GM19328 (cell line): ENCODE results near the gene CST9L.

Experiments used
- ATAC-seq: cut with Tn5 transposase; IDR thresholded peaks from one replicate; pipeline ENCODE4 v1.9.1; 2021; ENCODE audit warnings: mild to moderate bottlenecking, moderate library complexity; ENCODE audit not compliant: unreplicated experiment

The CST9L gene

DNA sequence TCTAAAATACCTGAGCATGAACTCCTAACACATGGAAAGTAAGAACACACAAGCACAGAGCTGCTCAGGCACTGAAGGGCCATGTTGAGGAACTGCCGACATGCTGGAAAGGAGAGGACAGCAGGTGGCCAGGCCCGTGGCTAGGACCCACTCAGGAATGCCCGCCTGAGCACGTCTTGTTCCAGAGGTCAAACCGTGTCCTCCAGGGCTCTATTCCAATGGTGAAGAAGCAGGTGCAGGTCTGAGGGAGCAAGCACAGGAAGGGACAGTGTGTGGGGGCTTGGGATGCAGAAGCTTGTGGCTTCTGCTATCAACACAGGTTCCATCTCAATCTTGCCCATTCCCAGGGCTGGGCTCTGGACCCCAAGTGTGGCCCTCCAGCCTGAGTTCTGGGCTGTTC is 20.7 kb downstream of the CST9L start:
- ATAC-seq, result no peak

- no peak for ATAC-seq
These were observed 21.7 kb downstream of the CST9L start for GRCh38 chr20:23546435-23547144.

- ATAC-seq, result no peak
These were observed 24.2 kb downstream of the CST9L start for GRCh38 chr20:23544133-23544532.

DNA sequence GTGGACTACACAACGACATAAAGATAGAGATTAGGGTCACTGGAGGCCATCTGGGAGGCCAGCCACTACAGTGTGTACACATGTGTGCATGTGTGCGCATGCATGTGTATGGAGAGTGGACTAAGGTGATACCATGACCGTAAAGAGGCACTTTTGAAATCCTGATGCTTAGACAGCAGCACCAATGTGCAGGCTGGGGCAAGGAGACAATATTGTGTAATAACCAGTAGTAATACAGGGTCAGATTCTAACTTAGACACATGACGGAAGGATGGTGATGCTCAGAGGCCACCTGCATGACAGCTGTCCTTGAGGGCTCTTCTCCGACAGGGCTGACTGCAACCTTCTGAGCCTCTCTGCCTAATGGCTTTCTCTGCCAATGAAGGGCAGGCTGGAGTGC is 25.5 kb downstream of the CST9L start:
- no peak for ATAC-seq

- no peak for ATAC-seq
These were observed 26.5 kb downstream of the CST9L start for GRCh38 chr20:23541776-23542175.

GRCh38 chr20:23541330-23541729 is 27.0 kb downstream of the CST9L start:
- ATAC-seq, result no peak

DNA sequence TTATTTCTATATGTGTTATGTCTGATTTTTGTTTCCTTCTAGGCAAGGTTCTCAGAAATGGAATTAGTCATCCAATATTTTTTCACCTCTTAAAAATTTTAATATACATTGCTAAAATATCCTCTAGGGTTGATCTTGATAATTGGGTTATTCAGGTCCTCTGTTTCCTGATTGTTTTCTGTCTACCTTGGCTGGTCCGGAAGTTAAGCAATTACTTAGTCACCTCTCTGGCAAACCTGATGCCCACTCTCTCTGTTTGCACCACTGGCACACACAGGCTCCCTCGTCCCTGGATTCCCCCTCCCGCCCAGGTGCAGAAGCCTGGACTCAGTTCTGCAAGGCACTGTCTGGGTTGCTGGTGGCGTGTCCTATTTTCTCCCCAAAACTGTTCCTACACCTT is 27.7 kb downstream of the CST9L start:
- no peak for ATAC-seq

DNA sequence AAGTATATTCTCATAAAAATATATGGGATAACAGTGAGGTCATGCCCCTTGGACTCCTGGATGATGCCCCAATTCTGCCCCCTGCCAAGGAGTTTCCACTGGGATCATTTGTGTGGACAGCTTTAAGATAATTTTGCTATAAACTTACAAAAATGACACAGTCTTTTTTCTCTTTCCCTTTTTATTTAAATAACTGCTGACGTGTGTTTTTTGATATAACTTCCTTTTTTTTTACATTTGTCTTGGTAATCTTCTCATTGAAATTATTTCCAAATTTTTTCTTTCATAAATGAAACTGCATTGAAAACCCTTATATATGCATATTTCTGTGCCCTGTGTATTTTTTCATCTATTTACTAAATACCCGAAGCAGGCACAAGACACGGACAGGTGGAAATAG is 31.3 kb downstream of the CST9L start:
- no peak for ATAC-seq

GRCh38 chr20:23536328-23536974 is 31.8 kb downstream of the CST9L start:
- no peak for ATAC-seq

GRCh38 chr20:23534801-23535593 is 33.3 kb downstream of the CST9L start:
- ATAC-seq, result no peak

GRCh38 chr20:23533161-23533560 is 35.1 kb downstream of the CST9L start:
- no peak for ATAC-seq

- ATAC-seq, result no peak
These were observed 35.8 kb downstream of the CST9L start for GRCh38 chr20:23532533-23532932.

GRCh38 chr20:23530937-23531567 is 37.2 kb downstream of the CST9L start:
- no peak for ATAC-seq

GRCh38 chr20:23528867-23529431 is 39.3 kb downstream of the CST9L start:
- no peak for ATAC-seq

- ATAC-seq, result no peak
These were observed 41.4 kb downstream of the CST9L start for GRCh38 chr20:23526850-23527249.

- ATAC-seq, result no peak
These were observed 44.1 kb downstream of the CST9L start for GRCh38 chr20:23524146-23524545.

DNA sequence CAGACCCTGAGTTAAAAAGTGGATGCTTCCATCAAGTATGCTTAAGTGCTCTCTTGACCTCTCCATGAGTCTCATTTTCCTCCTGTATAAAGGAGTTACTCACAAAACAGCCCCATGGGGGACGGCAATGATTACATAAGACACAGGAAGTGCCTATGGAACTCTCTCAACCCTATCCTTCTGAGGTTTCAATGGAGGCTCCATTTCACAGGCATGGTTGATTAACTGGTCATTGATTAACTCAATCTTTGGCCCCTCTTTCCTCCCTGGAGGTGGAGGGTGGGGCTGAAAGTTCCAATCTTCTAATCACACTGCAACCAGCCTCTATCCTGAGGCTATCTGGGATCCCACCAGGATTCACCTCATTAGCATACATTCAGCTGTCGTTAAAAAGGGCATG is 48.1 kb downstream of the CST9L start:
- ATAC-seq, result no peak

GRCh38 chr20:23519556-23519955 is 48.7 kb downstream of the CST9L start:
- no peak for ATAC-seq

DNA sequence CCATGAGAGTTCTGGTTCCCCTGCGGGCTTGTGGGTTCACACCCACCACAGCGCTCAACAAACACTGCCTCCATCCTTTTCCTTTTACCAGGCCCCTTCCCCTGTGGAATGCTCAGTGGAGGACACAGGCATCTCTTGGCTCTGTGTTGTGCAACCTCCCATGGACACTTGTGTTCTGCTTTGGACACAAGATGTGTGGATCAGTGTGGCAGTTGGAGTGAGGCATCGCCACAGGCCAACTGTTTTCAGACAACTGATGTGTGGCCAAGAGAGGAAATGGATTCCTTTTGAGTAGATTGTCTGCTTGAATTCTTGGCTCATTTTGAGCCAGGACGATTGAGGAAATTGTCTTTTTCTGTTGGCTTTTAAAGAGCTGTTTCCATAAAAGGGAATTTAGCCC is 50.6 kb downstream of the CST9L start:
- ATAC-seq, result no peak

DNA sequence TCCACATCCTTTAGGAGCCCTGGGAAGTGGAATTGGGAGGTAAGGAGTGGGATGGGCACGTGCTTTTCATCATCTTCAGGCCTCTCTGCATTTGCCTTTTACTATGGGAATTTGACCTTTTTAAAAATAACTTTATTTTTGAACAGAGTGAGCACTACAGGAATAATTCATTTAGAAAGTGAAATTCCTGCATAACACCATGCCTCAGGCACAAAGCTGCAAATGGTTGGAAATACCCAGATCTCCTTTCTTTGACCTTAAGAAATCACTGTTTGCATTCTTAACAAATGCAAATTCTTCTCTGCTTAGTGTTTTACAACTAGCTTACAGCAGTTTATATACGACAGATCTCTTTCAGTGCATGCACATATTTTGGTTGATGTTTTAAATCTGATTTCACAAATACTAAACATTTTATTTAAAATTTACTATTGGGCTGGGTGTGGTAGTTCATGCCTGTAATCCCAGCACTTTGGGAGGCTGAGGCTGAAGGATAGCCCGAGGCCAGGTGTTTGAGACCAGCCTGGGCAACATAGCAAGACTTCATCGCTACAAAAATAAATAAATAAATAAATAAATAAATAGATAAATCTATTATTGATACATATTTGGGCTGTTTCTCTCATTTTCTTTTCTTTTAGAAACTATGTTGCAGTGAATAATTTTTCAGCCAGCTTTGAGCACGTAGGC is 52.9 kb downstream of the CST9L start:
- ATAC-seq, result no peak

GRCh38 chr20:23514848-23515247 is 53.4 kb downstream of the CST9L start:
- ATAC-seq, result no peak
